Measurements from ENCODE around the gene SNX14. TPM values are rescaled to one million over a fixed set of nuclear protein-coding genes. Genes with fewer than 3 reads are reported as not detected.

SNX14 gene
- total and polyA plus RNA-seq, 10 of the 15 experiments (the other 5 are each of a cell fraction or from before 2014, with no cell fraction given), result 34.2 to 122 (median 51.0) TPM

GRCh38 chr6:85593438-85594196 lies at the start of gene SNX14 (continued):
- no peak for TF ChIP-seq CUX1 (IDR thresholded peaks at IDR 0.05; ENCODE audit: insufficient replicate concordance, low read depth, low read length)
- TF ChIP-seq PML (IDR thresholded peaks at IDR 0.05; ENCODE audit: low read length), result peak; percentile 95
- peak; percentile 86 for TF ChIP-seq ZBTB40 (IDR thresholded peaks at IDR 0.05; ENCODE audit: borderline replicate concordance)
- TF ChIP-seq POU2F2 (IDR thresholded peaks at IDR 0.05; ENCODE audit: borderline replicate concordance, low read depth, low read length), result no peak
- no peak for TF ChIP-seq ASH2L (IDR thresholded peaks at IDR 0.05; ENCODE audit: borderline replicate concordance, low read depth)
- no peak for TF ChIP-seq YBX1 (IDR thresholded peaks at IDR 0.05)
- no peak for TF ChIP-seq RAD21 (IDR thresholded peaks at IDR 0.05; ENCODE audit: insufficient read depth, low read depth, low read length)
- TF ChIP-seq HDGF (IDR thresholded peaks at IDR 0.05), result 0 out of 2 replicates have a peak, but pooled peaks have one; percentile 22
- peak; percentile 97 for TF ChIP-seq NFXL1 (IDR thresholded peaks at IDR 0.05; ENCODE audit: borderline replicate concordance)
- TF ChIP-seq E4F1 (IDR thresholded peaks at IDR 0.05; ENCODE audit: borderline replicate concordance, partially characterized antibody), result peak; percentile 85
- TF ChIP-seq ESRRA (IDR thresholded peaks at IDR 0.05; ENCODE audit: low read length), result no peak
- TF ChIP-seq IRF4 (IDR thresholded peaks at IDR 0.05; ENCODE audit: low read depth, low read length), result no peak
- TF ChIP-seq BCL3 (IDR thresholded peaks at IDR 0.05; ENCODE audit: borderline replicate concordance, insufficient read depth, low read depth, low read length, poor library complexity, severe bottlenecking), result no peak
- peak; percentile 82 for TF ChIP-seq NR2F1 (conservative IDR thresholded peaks at IDR 0.05)
- peak; percentile 7 for TF ChIP-seq SP1 (IDR thresholded peaks at IDR 0.05; ENCODE audit: low read depth, low read length)
- TF ChIP-seq CEBPB (IDR thresholded peaks at IDR 0.05; ENCODE audit: borderline replicate concordance in 1 of 2, low read depth in 2 of 2, low read length in 2 of 2), result no peak
